Endometrium (tissue), 2 donors: ENCODE measurements around the gene ACSF2.

Source experiments
- FAIRE-seq: peaks from 2 replicates; lab custom pipeline; 2012; peaks lifted over from hg19 to GRCh38; lab: Jason Lieb, UNC
- donor health status: control.
- donor health status: control.

The ACSF2 gene

DNA sequence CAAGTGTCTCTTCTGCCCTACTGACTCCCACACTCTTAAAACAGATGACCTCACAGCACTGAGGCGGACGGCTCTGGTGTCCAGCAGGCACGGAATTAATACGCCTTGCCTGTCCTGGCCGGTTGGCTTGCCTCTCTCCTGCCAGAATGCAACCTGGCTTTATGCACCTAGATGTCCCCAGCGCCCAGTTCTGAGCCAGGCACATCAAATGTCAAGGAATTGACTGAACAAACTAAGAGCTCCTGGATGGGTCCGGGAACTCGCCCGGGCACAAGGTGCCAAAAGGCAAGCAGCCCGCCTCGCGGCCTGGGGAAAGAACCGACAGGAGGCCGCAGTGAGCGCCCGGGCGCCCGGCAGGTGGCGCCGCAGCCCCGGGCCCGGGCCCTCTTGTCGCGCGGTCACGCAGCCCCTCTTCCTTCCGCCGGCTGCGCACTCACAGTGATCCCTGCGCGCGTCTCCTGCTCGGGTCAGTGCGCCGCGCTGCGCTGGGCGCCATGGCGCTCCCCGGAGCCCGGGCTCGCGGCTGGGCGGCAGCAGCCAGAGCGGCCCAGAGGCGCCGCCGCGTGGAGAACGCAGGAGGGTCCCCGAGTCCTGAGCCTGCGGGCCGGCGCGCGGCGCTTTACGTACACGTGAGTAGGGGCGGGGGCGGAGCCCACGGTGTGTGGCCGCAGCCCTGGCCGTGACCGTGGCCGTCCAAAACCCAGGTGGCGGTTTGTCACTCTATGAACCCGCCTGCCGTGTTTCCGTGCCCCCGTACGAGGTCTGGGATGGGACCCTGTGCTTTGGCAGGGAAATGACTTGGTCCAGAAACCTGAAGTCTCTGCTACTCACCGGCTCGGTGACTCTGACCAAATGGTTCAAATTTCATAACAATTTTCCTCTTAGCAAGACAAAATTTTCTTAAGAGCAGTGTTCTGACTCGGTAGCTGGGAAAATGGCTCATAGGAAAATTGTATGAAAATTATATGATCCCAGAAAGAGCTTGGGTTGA is 52.7 kb downstream of the ACSF2 start, which contains the start of gene RSAD1:
RSAD1 (plus strand) TSS at position 470 of the 991 bp plus-strand sequence; CDS start at position 495, 25 bp downstream.
- FAIRE-seq: no peak

DNA sequence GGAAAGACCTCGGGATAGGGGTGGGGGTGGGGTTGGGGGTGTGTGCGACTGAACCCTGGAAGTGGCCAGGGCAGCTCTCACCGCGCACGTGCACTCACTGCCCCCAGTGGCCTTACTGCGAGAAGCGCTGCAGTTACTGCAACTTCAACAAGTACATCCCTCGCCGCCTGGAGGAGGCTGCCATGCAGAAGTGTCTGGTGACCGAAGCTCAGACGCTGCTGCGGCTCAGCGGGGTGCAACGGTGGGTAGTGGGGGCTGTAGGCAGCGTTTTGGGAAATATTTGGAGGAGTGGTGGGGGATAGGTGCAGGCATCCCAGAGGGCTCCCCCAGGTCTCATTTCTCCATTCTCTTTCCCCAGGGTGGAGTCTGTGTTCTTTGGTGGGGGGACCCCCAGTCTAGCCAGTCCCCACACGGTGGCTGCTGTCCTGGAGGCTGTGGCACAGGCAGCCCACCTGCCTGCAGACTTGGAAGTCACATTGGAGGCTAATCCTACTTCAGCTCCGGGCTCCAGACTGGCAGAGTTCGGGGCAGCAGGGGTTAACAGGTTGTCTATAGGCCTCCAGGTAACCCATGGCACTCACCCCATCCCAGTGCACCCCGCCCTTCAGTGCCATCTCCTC is 53.6 kb downstream of the ACSF2 start:
- no peak for FAIRE-seq

DNA sequence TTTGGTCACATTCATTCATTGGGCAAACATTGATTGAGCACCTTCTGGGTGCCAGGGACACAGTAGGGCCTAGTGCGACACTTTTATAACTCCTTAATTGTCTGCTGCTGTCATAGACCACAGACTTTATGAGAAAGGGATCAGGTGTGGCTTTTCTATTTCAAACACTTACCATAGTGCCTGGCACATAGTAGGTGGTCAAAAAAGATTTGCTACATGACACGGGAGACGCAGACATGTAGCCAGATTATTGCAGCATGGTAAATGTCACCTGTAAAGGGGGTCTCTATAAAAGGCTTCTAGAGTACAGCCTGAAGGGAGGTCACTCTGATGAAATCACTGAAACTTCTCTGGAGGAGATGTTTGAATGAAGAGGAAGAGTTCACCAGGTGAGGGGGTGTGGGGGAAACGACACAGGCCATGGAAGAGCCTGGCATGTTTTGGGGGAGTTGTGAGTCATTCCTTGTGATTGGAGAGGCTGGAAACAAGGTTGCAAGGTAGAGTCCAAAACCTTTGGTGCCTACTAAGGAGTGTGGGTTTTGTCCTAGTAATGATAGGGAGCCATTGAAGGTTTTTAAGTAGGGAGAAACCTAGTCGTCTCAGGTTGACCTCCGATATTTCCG is 54.2 kb downstream of the ACSF2 start:
- no peak for FAIRE-seq

DNA sequence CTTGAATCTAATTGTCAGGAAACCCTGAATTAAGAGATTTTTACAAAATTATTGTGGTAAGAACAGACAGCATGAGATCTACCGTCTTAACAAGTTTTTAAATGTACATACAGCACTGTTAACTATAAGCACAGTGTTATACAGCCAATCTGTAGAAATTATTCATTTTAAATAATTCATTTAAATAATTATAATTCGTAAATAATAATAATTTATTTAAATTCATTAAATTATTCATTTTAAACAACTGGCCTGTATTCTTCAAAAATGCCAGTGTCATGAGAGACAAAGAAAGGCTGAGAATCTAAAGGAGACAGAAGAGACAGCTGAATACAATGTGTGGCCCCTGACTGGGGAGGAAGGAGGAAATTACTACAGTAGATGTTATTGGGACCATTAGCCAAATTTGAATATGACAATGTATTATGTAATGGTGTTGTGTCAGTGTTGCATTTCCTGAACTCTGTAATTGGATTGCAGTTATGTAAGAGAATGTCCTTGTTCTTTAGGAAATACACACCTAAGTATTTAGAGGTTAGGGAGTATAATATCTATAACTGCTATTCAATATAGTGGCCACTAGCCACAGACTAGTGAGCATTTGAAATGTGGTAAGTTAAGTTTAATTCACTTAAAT is 55.0 kb downstream of the ACSF2 start:
- no peak for FAIRE-seq

DNA sequence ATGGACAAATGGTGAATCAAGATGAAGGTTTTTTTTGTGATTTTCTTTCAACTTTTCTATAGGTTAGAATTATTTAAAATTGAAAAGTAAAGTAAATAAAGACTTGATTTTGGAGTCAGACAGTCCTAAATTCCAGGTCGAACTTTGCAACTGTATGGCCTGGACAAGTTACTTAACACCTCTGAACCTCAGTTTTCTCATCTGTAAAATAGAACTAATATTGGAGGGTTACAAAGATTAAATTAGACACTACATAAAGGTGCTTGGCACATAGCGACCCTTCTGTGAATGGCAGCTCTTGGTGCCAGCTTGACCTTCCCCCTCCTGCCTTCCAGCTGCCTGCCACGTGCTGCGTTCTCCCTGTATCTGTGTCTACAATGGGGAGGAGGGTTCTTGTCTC is 55.6 kb downstream of the ACSF2 start:
- no peak for FAIRE-seq

DNA sequence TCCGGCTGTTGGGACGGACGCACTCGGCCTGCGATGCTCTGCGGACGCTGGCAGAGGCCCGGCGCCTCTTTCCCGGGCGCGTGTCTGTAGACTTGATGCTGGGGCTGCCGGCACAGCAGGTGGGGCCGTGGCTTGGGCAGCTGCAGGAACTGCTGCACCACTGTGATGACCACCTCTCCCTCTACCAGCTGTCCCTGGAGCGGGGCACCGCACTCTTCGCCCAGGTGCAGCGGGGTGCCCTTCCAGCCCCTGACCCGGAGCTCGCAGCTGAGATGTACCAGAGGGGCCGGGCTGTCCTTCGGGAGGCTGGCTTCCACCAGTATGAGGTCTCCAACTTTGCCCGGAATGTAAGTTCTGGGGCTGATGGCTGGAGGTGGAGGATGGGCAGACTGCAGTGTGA is 56.1 kb downstream of the ACSF2 start:
- FAIRE-seq: no peak

DNA sequence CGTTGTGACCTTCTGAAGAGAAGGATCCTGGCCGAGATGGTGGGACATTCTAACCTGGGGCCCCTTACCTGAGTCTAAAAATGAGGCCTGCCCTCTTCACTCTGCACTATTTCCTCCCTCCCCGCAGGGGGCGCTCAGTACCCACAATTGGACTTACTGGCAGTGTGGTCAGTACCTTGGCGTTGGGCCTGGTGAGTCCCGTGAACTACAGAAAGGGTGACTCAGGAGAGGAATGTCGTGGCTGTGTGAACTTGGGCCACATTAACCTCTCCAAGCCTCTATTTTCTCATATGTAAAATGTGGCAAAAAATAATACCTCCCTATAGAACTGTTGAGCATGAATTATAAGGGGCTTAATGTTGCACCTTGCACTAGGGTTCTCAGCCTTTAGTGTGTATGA is 56.5 kb downstream of the ACSF2 start:
- FAIRE-seq: peak; percentile 62

DNA sequence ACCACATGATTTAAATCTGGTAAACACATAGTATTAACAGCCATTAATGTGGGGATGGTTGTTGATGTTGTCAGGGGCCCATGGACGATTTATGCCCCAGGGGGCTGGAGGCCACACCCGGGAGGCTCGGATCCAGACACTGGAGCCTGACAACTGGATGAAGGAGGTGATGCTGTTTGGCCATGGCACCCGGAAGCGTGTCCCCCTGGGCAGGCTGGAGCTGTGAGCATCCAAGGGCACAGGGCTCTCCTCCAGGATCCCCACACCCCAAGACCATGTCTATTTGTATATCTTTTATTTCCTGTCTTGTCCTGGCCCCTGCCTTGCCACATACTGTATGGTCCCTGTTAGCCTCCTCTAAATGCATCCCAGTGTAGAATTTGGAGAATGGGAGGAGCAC is 57.2 kb downstream of the ACSF2 start:
- no peak for FAIRE-seq

DNA sequence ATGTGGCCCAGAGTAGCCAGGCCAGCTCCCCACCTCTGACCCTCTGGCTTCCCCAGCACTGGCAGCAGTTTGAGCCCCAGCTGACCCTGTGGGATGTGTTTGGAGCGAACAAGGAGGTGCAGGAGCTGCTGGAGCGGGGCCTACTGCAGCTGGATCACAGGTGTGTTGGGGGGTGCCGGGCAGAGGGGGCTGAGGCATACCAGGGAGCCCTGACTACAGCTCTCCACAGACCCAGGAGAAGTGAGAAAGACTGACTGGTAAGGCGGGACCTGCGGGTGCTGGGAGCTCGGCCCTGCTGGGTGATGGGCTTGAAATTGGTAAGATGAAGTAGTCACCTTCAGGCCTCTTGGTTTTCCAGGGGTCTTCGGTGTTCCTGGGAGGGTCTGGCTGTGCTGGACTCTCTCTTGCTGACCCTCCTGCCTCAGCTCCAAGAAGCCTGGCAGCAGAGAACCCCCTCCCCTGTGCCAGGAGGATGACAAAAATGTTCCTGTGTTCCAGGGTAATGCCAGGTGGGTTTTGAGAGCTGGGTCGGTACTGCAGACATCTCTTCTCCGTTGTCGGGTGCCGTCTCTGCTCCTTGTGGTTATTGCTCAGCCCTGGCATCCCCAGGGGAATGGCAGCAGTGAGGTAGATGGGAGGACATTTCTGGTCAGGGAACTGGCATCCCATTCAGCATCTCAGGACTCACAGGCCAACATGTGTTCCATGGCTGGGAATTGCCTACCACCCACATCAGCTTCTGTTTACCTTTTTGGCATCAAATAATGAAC is 58.6 kb downstream of the ACSF2 start:
- no peak for FAIRE-seq

DNA sequence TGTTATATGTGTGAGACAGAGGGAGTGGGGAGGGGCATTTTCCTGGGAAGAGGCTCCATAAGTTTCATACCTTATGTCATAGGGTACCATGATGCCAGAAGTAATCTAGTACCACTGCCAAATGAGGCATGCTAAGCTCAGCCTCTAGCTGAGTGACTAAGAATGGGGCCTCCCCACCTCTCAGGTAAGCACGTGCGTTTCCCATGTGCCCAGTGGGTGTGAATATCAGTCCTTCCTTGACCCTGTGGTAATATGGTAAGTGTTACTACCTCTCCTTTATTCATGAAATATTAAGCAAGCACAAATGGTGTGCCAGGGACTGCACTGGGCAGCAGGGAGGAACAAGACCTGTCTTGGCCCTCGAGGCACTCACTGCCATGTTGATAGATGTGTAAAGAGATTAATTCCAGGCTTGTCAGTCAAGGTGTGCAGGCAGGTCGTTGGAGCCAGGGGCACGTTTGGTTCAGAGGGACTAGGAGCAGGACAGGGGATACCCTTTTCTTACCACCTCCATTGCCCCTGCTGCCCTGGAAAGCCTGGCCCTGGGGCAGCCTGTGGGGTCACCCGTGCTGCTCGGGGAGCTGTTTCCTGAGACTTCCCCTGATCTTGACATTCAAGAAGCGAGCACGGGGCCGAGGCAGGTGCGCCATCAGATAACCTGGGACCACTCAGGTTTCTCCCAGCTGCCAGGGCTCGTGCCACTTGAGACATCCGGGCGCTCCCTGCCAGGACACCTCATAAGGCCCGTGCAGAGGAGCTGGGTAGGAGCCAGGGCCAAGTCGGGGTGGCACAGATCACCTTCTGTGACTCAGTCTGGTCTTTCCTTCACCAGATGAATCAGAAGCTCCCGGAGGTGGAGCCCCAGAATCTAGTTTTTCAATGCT is 61.4 kb downstream of the ACSF2 start:
- no peak for FAIRE-seq

DNA sequence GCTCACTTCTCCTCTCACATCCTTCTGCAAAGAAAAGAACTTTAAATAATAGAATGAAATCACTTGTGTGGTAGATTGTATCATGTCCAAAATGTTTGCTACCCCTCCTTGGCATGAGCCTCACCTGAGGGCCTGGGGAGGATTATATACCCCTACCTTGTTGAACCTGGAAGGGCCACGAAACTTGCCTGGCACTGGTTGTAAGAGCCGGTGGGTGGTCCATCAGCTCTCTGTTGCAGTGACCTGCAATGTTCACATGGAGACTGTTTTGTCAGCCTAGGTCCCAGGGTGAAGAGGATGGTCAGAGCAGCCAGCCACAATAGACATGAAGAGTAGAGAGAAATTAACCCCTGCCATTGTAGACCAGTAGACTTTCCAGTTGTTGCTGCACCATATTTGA is 62.9 kb downstream of the ACSF2 start:
- FAIRE-seq: no peak

DNA sequence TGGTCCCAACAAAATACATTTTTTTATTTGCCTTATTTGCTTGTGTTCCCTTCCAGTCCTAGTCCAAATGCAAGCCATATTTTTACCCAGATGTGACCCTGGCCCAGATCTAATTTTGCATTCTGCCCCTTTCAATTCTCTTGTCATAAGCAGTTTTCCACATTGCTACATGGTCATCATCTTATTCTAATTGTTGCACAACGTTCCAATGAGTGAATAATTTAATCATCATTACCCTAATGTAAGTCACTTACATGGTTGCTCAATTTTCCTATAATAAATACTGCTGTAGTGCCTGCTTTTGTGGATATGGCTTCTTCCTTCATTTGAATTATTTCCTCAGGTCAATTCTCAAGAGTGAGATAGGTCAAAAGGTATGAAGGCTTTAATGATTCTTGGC is 65.5 kb downstream of the ACSF2 start:
- no peak for FAIRE-seq

DNA sequence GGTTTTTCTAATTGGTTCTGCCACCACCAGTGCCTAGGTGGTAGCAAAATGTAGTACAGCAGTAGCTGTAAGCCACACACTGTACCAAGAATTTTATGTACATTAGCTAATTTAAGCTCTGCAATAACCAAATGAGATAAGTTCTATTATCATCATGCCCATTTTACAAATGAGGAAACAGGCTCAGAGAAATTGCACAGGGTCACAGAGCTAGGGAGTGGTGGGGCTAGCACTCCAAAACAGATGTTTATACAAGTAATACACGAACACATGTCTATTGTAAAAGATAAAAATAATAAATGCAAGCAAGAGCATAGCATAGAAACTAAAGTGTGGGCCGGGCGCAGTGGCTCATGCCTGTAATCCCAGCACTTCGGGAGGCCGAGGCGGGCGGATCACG is 66.2 kb downstream of the ACSF2 start:
- no peak for FAIRE-seq

DNA sequence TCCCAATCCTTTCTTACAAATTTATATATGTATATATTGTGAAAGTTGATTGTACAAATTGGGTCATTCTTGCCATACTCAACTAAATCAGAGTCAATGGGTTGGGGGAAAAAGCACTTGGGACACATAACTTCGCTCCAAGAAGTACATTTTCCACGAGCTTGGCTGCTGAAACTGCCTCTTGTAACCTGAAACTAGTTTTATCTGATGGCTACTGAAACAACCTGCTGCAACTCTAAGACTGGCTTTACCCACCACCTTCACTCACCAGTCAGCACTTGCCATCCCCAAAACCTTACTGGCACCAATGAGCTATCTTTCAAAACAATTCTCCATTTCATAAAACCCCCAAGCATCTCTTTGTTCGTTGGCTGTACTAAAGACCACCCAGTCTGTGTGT is 67.7 kb downstream of the ACSF2 start:
- no peak for FAIRE-seq

DNA sequence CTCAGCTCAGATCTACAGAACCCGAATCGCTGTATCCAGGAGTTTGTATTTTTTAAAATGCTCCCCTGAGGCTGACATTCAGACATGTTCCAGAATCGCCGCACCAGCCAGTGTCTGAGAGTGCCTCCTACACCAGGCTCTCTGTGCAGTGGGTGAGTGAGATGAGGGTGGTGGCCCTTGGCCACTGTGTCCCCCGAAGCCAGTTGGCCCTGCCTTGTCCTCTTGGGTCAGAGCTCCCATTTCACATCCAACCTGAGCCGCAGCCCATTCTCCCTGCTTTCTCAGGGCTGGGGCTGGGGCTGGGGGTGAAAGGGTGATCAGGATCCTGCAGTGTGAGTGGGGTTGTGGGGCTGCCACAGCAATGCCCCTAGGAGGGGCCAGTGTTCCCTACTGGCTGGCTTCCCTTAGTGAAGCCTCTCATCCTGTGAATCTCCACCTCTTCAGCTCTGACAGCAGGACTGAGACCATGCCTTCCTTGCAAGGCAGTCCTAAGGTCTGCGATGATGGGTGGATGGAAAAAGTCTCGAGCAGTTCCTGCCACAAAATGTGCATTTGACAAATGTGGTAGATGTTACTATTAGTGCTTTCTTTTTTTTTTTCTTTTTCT is 69.3 kb downstream of the ACSF2 start:
- no peak for FAIRE-seq

DNA sequence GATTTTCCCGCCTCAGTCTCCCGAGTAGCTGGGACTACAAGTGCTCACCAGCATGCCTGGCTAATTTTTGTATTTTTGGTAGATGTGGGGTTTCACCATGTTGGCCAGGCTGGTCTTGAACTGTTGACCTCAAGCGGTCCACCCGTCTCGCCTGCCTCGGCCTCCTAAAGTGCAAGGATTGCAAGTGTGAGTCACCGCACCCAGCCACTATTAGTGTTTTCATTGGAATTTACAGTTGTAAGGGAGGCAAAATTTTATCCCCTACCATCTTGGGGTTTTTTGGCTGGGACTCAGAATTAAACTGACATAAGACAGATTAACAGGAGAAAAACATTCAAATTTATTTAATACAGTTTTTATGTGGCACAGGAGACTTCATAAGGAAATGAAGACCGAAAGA is 69.9 kb downstream of the ACSF2 start:
- no peak for FAIRE-seq

DNA sequence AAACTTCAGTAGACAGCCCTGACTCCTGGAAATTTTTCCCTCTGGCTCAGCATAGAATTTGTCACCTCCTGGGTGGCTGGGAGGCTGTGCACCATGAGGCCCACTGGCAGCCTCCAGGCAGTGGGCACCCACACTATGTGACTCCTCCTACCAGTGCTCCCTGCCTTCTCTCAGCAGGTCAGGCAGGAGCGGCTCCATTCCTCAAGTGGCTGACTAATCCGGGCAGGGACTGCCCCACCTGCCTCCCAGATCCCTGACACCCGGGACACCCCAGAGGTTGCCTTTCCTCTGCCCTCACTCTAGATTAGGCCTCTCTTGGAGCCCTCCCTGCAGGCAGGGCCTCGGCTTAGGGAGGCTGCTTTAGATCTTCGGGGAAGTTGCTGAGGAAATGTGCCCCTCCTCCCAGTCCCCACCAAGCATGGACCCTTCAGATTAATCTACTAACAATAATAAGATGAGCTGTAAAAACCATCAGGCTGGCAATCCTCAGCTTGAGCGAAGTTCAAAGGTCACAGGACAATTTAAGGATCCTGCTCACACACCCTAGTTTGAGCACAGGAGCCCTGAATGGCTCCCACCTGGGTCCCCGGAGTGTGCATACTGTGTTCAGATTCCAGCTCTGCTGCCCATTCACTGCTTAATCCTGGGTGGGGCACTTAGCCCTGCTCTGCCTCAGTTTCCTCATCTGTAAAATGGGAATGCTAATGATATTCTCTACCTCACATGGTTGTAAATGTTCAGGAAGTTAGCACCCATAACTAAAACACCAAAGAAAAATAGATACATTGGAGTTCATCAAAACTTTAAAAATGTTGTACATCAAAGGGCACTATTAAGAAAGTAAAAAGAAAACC is 72.2 kb downstream of the ACSF2 start:
- no peak for FAIRE-seq

DNA sequence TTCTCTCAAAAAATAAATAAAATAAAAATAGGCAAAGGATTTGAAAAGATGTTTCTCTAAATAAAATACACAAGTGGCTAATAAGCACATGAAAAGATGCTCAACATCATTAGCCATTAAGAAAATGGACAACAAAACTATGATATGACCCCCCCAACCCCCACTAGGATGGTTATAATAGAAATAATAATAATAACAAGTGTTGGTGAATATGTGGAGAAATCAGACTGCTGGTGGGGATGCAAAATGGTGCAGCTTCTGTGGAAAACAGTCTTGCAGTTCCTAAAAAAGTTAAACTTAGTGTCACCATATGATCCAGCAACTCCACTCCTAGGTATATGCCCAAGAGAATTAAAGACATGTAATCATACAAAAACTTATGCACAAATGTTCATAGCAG is 73.3 kb downstream of the ACSF2 start:
- no peak for FAIRE-seq

DNA sequence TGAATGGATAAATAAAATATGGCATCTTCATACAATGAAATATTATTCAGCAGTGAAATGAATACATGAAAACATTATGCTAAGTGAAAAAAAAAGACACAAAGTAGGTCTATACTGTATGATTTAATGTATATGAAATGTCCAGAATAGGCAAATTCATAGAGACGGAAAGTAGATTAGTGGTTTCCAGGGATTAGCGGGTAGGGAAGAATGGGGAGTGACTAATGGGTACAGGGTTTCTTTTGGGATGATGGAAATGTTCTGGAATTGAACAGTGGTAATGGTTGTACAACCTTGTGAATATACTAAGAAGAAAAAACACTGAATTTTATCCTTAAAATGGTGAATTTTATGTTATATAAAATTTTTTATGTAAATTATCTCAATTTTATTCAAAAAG is 73.7 kb downstream of the ACSF2 start:
- no peak for FAIRE-seq
